HG03565 (cell line): Measurements from ENCODE around the gene WNT3.
"Not testable (repeated sequence)": the region's sequence is repeated elsewhere in the genome, so short reads cannot be mapped to it uniquely, and the experiment has no call there.

Experiments
- ATAC-seq: cut with Tn5 transposase; IDR thresholded peaks from one replicate; pipeline ENCODE4 v1.9.1; 2021; ENCODE audit warnings: mild to moderate bottlenecking, moderate library complexity; ENCODE audit not compliant: unreplicated experiment

Gene WNT3

GRCh38 chr17:46788300-46788699 lies 30.2 kb downstream of the WNT3 start:
- no peak for ATAC-seq

GRCh38 chr17:46787478-46787877 lies 31.0 kb downstream of the WNT3 start:
- no peak for ATAC-seq

- ATAC-seq, result no peak
Observed at GRCh38 chr17:46785696-46786095, 32.8 kb downstream of the WNT3 start.

- no peak for ATAC-seq
Observed at GRCh38 chr17:46783031-46783593, 35.4 kb downstream of the WNT3 start.

- no peak for ATAC-seq
Observed at GRCh38 chr17:46782250-46782953, 36.1 kb downstream of the WNT3 start.

GRCh38 chr17:46780003-46780373 lies 38.5 kb downstream of the WNT3 start:
- ATAC-seq, result no peak

GRCh38 chr17:46777943-46778915 lies 40.3 kb downstream of the WNT3 start:
- no peak for ATAC-seq

- no peak for ATAC-seq
Observed at GRCh38 chr17:46776298-46777005, 42.0 kb downstream of the WNT3 start.

GRCh38 chr17:46774108-46774737 lies 44.3 kb downstream of the WNT3 start:
- no peak for ATAC-seq

- no peak for ATAC-seq
Observed at GRCh38 chr17:46773676-46774075, 44.8 kb downstream of the WNT3 start.

- no peak for ATAC-seq
Observed at GRCh38 chr17:46773221-46773605, 45.3 kb downstream of the WNT3 start.

- no peak for ATAC-seq
Observed at GRCh38 chr17:46772475-46773220, 45.8 kb downstream of the WNT3 start.

- ATAC-seq, result no peak
Observed at GRCh38 chr17:46771561-46772474, 46.7 kb downstream of the WNT3 start.

GRCh38 chr17:46770818-46771560 lies 47.5 kb downstream of the WNT3 start:
- no peak for ATAC-seq

- ATAC-seq, result no peak
Observed at GRCh38 chr17:46770439-46770817, 48.1 kb downstream of the WNT3 start.

GRCh38 chr17:46769531-46770438 lies 48.7 kb downstream of the WNT3 start:
- ATAC-seq, result no peak

GRCh38 chr17:46768896-46769295 lies 49.6 kb downstream of the WNT3 start:
- ATAC-seq, result not testable (repeated sequence)
